Gastrocnemius medialis (tissue), 4 donors: Measurements from ENCODE around the gene BUB1. TPM values are rescaled to one million over a fixed set of nuclear protein-coding genes. Genes with fewer than 3 reads are reported as not detected.

Experiments
- ATAC-seq, 2 donors: fragments of 150-250 bp; one replicate each; pipeline ENCODE4 v1.9.1; 2016
- DNase-seq, 2 donors: peaks; one replicate each; pipeline ENCODE4 v3.0.0-alpha.2; 2019
- H3K27ac ChIP-seq, 4 donors: fragments of 200-600 bp; sonication (generic); 1 replicate in 1 of 4; 2 replicates in 3 of 4; pipeline ENCODE4 v1.5.1; 2016 to 2018; ENCODE audit warnings: mild to moderate bottlenecking in 2 of 4, moderate library complexity in 1 of 4
- H3K27me3 ChIP-seq, 3 donors: fragments of 200-600 bp; sonication (generic) in 2 of 3; 1 replicate in 1 of 3; 2 replicates in 2 of 3; pipeline versions ENCODE4 v1.5.1 to v1.6.0; 2016 to 2019; ENCODE audit warnings: mild to moderate bottlenecking in 1 of 3, moderate library complexity in 1 of 3
- H3K36me3 ChIP-seq, 2 donors: fragments of 200-600 bp; sonication (generic) in 1 of 2; one replicate each; pipeline ENCODE4 v1.5.1; 2017 to 2018
- H3K4me1 ChIP-seq, 2 donors: fragments of 200-600 bp; sonication (generic) in 1 of 2; one replicate each; pipeline ENCODE4 v1.5.1; 2016 to 2017; ENCODE audit warnings: mild to moderate bottlenecking in 2 of 2
- H3K4me3 ChIP-seq, 4 donors: fragments of 200-600 bp; sonication (generic) in 3 of 4; 1 replicate in 1 of 4; 2 replicates in 3 of 4; pipeline ENCODE4 v1.5.1; 2016 to 2019; ENCODE audit warnings: mild to moderate bottlenecking in 2 of 4
- H3K9me3 ChIP-seq, 3 donors: fragments of 200-600 bp; sonication (generic) in 2 of 3; 1 replicate in 1 of 3; 2 replicates in 2 of 3; pipeline ENCODE4 v1.5.1; 2016 to 2019
- CTCF ChIP-seq, 5 experiments: fragments of 450-650 bp in 3 of 5; fragments of 200-600 bp in 2 of 5; sonication (generic) in 2 of 5; IDR thresholded peaks in 4 of 5; conservative IDR thresholded peaks in 1 of 5; 1 replicate in 4 of 5; 2 replicates in 1 of 5; pipeline ENCODE4 v1.5.1; 2016 to 2019; ENCODE audit warnings: antibody characterized with exemption in 5 of 5, mild to moderate bottlenecking in 3 of 5, moderate library complexity in 3 of 5
- POLR2A ChIP-seq, 2 donors: fragments of 450-650 bp; IDR thresholded peaks; one replicate each; pipeline ENCODE4 v1.6.1; 2017; ENCODE audit warnings: antibody characterized with exemption in 2 of 2, mild to moderate bottlenecking in 2 of 2, moderate library complexity in 2 of 2
- in situ Hi-C, 4 donors: fragments of 200-750 bp; cut with MboI; loops; one replicate each; pipeline versions ENCODE4 v1.15.0 to v1.8.0; 2017; ENCODE audit warnings: low sequenced_read_pairs in 4 of 4
- intact Hi-C: fragments of 100-400 bp; cut with DNase I; formaldehyde crosslinking; loops from one replicate; pipeline ENCODE4 v1.15.1; 2023; ENCODE audit warnings: low total_unique reads
- total RNA-seq, 4 donors: library from RNA; depleted of rRNA; stranded (reverse); fragments of >200 nt; gene quantifications; one replicate each; pipeline versions ENCODE4 v1.1.0 to v1.2.3, GENCODE V29; 2016

The BUB1 gene
- total RNA-seq, 4 donors from 2014 or later, result 0.27 to 0.59 TPM; not detected in 2

GRCh38 chr2:110660558-110660957 lies 17.3 kb downstream of the BUB1 start:
- ATAC-seq (no peak), DNase-seq (no peak)
- intact Hi-C loops (no loop called here), in situ Hi-C loops (no loop called here)
- H3K9me3 ChIP-seq, result no peaks in the 10 kb centered on the region
- H3K4me3 ChIP-seq, result no peak overlapping the region
- no peak for TF ChIP-seq POLR2A (IDR thresholded peaks at IDR 0.05)
- no peak for TF ChIP-seq CTCF (IDR thresholded peaks at IDR 0.05 in 4 of 5, conservative IDR thresholded peaks at IDR 0.05 in 1 of 5)
- no peak overlapping the region for H3K27ac ChIP-seq
- no peaks in the 10 kb centered on the region for H3K36me3 ChIP-seq
- peaks cover 18 to 19% of the 10 kb centered on the region in 2 donors for H3K4me1 ChIP-seq
- H3K27me3 ChIP-seq, result no peaks in the 10 kb centered on the region

DNA sequence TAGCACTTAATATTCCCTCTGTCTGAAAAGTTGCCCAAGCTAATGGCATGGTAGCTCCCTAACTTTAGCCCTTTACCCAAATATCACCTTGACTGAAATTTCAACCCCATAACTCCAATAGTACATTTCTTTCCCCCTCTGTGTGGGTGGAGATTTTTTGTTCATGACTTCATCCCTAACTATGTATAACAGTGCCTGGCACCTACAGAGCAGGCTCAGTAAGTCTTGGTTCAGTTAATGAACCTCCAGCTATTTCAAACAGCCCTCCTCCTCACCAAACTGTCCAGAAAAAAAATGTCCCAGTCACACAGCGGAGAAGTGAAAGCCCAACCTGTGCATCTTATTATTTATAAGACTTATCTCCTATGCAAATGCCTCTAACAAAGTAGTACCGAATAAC lies 18.6 kb downstream of the BUB1 start:
- Histone ChIP-seq H3K27me3 (no peaks in the 10 kb centered on the region), H3K9me3 (no peaks in the 10 kb centered on the region), H3K36me3 (no peaks in the 10 kb centered on the region), H3K4me1 (peaks cover 18 to 19% of the 10 kb centered on the region in 2 donors), H3K4me3 (no peak overlapping the region), H3K27ac (no peak overlapping the region)
- in situ Hi-C loops, result no loop called here
- no peak for TF ChIP-seq CTCF (IDR thresholded peaks at IDR 0.05 in 4 of 5, conservative IDR thresholded peaks at IDR 0.05 in 1 of 5)
- no peak for TF ChIP-seq POLR2A (IDR thresholded peaks at IDR 0.05)
- DNase-seq (no peak), ATAC-seq (no peak)
- intact Hi-C loops, result no loop called here

GRCh38 chr2:110657724-110658305 lies 20.0 kb downstream of the BUB1 start:
- H3K4me1 ChIP-seq, result peaks cover 18 to 19% of the 10 kb centered on the region in 2 donors
- no peaks in the 10 kb centered on the region for H3K27me3 ChIP-seq
- ATAC-seq (peak; percentile 72 to 95), DNase-seq (no peak)
- H3K36me3 ChIP-seq, result no peaks in the 10 kb centered on the region
- in situ Hi-C loops (no loop called here), intact Hi-C loops (no loop called here)
- peak overlapping the region in 2 of 4 donors; percentile 37 to 48 for H3K27ac ChIP-seq
- no peak overlapping the region for H3K4me3 ChIP-seq
- TF ChIP-seq CTCF (IDR thresholded peaks at IDR 0.05 in 4 of 5, conservative IDR thresholded peaks at IDR 0.05 in 1 of 5) (no peak), POLR2A (IDR thresholded peaks at IDR 0.05) (no peak)
- no peaks in the 10 kb centered on the region for H3K9me3 ChIP-seq

DNA sequence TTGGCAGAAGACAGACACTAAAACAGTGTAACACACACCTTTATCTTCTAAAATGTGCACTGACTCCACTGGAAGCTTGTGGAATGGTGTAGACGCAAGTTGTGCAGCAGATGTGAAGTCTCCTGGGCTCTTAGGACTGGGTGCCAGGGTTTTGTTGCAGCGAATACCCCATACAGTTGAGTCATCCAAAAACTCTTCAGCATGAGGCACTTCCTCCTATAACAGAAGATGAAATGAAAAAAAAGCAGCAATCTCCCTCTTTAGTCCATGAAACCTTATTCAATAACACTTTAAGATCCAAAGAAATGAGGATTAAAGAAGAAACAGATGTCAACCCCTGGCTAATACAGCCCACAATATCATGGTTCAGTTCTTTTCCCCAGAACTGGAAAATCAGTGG lies 22.2 kb downstream of the BUB1 start:
- Histone ChIP-seq H3K27me3 (no peaks in the 10 kb centered on the region), H3K36me3 (no peaks in the 10 kb centered on the region), H3K27ac (no peak overlapping the region), H3K9me3 (no peaks in the 10 kb centered on the region), H3K4me1 (peaks cover 18 to 19% of the 10 kb centered on the region in 2 donors), H3K4me3 (no peak overlapping the region)
- DNase-seq (no peak), ATAC-seq (no peak)
- intact Hi-C loops, result no loop called here
- in situ Hi-C loops, result no loop called here
- TF ChIP-seq CTCF (IDR thresholded peaks at IDR 0.05 in 4 of 5, conservative IDR thresholded peaks at IDR 0.05 in 1 of 5) (no peak), POLR2A (IDR thresholded peaks at IDR 0.05) (no peak)

GRCh38 chr2:110653861-110654260 lies 24.0 kb downstream of the BUB1 start:
- TF ChIP-seq CTCF (IDR thresholded peaks at IDR 0.05 in 4 of 5, conservative IDR thresholded peaks at IDR 0.05 in 1 of 5) (no peak), POLR2A (IDR thresholded peaks at IDR 0.05) (no peak)
- in situ Hi-C loops, result no loop called here
- intact Hi-C loops, result no loop called here
- no peak for ATAC-seq
- Histone ChIP-seq H3K36me3 (no peaks in the 10 kb centered on the region), H3K9me3 (no peaks in the 10 kb centered on the region), H3K27ac (no peak overlapping the region), H3K4me1 (peaks cover 18 to 19% of the 10 kb centered on the region in 2 donors), H3K4me3 (no peak overlapping the region), H3K27me3 (no peaks in the 10 kb centered on the region)
- DNase-seq, result no peak
